ENCODE data around the gene MOK.

The MOK gene

DNA sequence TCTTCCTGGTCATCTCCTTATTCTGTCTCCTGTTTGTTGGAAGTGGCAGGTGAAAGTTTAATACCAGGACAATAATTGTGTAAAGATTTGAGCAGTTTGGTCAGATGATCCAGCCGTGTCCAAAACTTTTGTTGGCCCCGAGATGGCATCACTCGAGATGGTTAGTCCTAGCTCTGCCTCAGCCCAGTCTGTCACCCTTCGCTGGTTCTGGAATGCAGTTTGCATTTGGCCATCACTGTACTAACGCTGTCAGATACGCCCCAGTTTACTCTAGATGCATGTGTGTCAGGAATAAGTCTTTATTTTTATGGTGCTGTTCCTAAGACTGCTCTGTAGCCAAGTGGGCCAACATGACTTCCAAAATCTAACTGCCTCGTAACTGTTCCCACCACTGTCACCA, 79.6 kb downstream of the MOK start:
- TF ChIP-seq CTCF (IDR thresholded peaks at IDR 0.05; ENCODE audit: insufficient read depth, low read depth, low read length, missing control alignments) = no peak
- no peak for DNase-seq (ENCODE audit: low read depth)
- no peak overlapping the region for H3K4me3 ChIP-seq (ENCODE audit: low read length)

DNA sequence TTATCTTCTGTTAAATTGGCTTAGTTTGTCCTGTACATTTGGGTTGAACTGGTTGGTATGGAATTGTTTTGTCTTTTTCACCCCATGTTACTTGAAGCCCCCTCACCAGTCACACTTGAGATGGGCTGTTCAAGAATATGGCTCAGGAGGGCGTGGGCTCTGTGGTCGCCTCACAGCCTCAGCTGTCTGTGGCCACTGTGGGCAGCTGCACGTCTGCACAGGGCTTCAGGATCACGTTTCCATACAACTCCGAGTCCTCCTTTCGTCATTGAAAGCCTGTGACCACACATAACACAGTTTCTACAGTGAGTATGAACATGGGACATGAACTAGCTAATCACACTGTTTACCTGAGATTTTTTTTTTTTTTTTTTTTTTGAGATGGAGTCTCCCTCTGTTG, 81.3 kb downstream of the MOK start:
- H3K4me3 ChIP-seq (ENCODE audit: low read length) = no peak overlapping the region
- DNase-seq (ENCODE audit: low read depth) = no peak
- TF ChIP-seq CTCF (IDR thresholded peaks at IDR 0.05; ENCODE audit: insufficient read depth, low read depth, low read length, missing control alignments) = no peak

DNA sequence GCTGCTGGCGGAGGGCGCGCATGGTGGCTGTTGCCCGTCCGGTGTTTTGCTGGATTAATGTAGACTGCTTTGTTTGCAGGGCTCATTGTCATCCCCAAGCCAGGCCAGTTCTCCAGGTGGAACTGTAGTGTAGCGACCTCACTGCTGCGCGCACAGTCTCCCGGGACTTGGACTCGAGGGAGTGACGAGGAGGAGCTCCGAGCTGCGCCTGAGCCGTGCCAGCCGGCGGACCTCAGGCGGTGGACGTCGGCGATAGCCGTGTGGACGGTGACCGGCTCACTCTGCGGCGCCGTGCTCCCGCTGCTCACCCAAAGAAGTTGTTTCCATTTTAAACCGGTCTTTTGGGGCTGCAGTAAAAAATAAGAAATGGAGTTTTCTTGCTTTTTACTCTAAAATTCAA, 82.2 kb downstream of the MOK start:
- no peak overlapping the region for H3K4me3 ChIP-seq (ENCODE audit: low read length)
- no peak for DNase-seq (ENCODE audit: low read depth)
- no peak for TF ChIP-seq CTCF (IDR thresholded peaks at IDR 0.05; ENCODE audit: insufficient read depth, low read depth, low read length, missing control alignments)

DNA sequence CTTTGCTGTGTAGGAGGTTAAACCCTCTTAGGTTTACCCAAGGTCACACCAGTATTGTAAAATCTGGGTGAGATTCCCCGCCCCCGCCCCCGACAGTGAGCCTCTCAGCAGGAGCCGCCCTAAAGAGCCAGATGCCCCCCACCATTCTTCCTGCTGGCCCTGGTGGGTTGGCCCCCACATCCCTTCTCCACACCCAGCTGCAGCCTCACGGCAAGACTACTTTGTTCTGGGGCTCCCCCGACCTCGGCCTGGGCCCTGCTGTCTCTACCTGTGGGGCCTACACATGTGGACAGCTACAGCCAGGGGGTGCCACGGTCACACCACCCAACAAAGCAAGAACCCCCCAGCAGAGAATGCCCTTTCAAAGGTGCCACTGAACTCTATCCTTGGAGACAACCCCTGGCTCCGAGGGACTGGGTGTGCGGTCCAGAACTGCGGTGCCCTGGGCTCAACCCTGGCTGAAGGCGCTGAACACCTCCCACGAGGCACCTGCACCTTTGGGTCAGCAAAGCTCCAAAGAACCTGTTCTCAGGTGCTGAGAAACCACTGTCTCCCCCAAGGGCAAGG, 82.9 kb downstream of the MOK start:
- TF ChIP-seq CTCF (IDR thresholded peaks at IDR 0.05; ENCODE audit: insufficient read depth, low read depth, low read length, missing control alignments) = no peak
- H3K4me3 ChIP-seq (ENCODE audit: low read length) = no peak overlapping the region
- no peak for DNase-seq (ENCODE audit: low read depth)

DNA sequence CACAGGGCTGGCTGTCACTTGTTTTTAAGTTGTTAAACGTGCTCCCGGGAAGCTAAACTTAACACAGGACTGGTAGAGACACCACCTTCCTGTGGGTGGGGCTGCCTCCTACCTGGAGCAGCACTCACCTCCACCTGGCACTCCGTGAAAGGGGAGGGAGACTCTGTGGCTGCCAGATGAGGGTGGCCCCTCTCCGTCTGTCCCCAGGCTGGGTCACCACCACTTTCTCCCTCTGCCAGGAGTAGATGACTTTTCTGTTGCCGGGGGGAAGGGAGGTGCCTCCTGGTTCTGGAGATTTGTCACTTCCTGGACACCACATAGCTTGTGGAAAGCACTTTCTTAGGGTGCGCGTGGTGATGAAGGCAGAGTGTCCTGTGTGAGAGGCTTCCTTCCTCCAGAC, 83.9 kb downstream of the MOK start:
- no peak overlapping the region for H3K4me3 ChIP-seq (ENCODE audit: low read length)
- no peak for TF ChIP-seq CTCF (IDR thresholded peaks at IDR 0.05; ENCODE audit: insufficient read depth, low read depth, low read length, missing control alignments)
- peak; percentile 51 for DNase-seq (ENCODE audit: low read depth)

- no peak for DNase-seq (ENCODE audit: low read depth)
- H3K4me3 ChIP-seq (ENCODE audit: low read length) = no peak overlapping the region
- no peak for TF ChIP-seq CTCF (IDR thresholded peaks at IDR 0.05; ENCODE audit: insufficient read depth, low read depth, low read length, missing control alignments)
These were observed 84.9 kb downstream of the MOK start for GRCh38 chr14:102220031-102220430.

DNA sequence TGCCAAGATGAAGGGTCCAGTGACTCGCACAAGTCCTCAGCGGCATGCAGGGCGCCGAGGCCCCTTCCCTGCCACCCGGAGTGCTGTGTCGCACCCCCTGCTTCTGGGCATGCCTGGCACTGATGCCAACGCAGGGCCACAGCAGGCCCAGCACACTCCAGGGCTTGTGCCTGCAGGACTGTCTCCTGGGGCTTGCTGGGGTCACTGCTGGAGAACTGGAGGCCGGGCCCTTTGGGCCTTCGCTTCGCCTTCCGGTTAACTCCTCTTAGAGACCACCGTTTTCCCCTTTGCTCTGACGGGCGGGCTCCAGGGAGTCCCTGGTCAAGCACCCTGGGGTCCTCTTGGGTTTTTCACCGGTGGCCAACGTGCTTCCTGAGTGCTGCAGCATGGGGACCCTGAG, 85.6 kb downstream of the MOK start:
- DNase-seq (ENCODE audit: low read depth) = no peak
- no peak overlapping the region for H3K4me3 ChIP-seq (ENCODE audit: low read length)
- TF ChIP-seq CTCF (IDR thresholded peaks at IDR 0.05; ENCODE audit: insufficient read depth, low read depth, low read length, missing control alignments) = no peak
